ENCODE results near the gene TRIM9.

GRCh38 chr14:50979941-50980850 lies 114.7 kb downstream of the TRIM9 start:
- no peak for TF ChIP-seq CTCF (conservative IDR thresholded peaks at IDR 0.05; ENCODE audit: low read depth, low read length)
- TF ChIP-seq EZH2phosphoT487 (IDR thresholded peaks at IDR 0.05; ENCODE audit: borderline replicate concordance, low read length): no peak
- no peak for TF ChIP-seq EZH2 (IDR thresholded peaks at IDR 0.05; ENCODE audit: low read length, unreplicated experiment)
